H9 (cell line): Measurements from ENCODE around the gene COL18A1. TPM values are rescaled to one million over a fixed set of nuclear protein-coding genes. Genes with fewer than 3 reads are reported as not detected.

ENCODE experiments used
- DNase-seq: peaks from one replicate; pipeline ENCODE4 v3.0.0-alpha.2; 2017
- H2AFZ ChIP-seq: one replicate; pipeline ENCODE4 v1.6.1; 2013; ENCODE audit warnings: mild to moderate bottlenecking, low read length, control low read depth, moderate library complexity
- H2AK5ac ChIP-seq: 2 replicates; pipeline ENCODE4 v1.6.1; 2013; ENCODE audit warnings: low read length, control low read depth, mixed read lengths; ENCODE audit not compliant: insufficient read length
- H2BK120ac ChIP-seq: one replicate; pipeline ENCODE4 v1.6.1; 2013; ENCODE audit warnings: low read depth, mild to moderate bottlenecking, low read length, control low read depth, inconsistent platforms; ENCODE audit not compliant: poor library complexity, severe bottlenecking
- H2BK12ac ChIP-seq: 2 replicates; pipeline ENCODE4 v1.6.1; 2013; ENCODE audit warnings: low read length, control low read depth, mixed read lengths, low read depth; ENCODE audit not compliant: insufficient read length
- H2BK15ac ChIP-seq: 2 replicates; pipeline ENCODE4 v1.6.1; 2013; ENCODE audit warnings: low read depth, low read length, control low read depth
- H2BK20ac ChIP-seq: one replicate; pipeline ENCODE4 v1.6.1; 2013; ENCODE audit warnings: low read depth, mild to moderate bottlenecking, low read length, control low read depth, inconsistent platforms; ENCODE audit not compliant: poor library complexity, severe bottlenecking
- H2BK5ac ChIP-seq: 2 replicates; pipeline ENCODE4 v1.6.1; 2013; ENCODE audit warnings: low read length, control low read depth, mixed read lengths; ENCODE audit not compliant: insufficient read length
- H3K14ac ChIP-seq: 2 replicates; pipeline ENCODE4 v1.6.1; 2013; ENCODE audit warnings: low read length, control low read depth; ENCODE audit not compliant: insufficient read depth
- H3K18ac ChIP-seq: 2 replicates; pipeline ENCODE4 v1.6.1; 2013; ENCODE audit warnings: low read depth, mild to moderate bottlenecking, mixed read lengths, low read length, control low read depth; ENCODE audit not compliant: insufficient read length
- H3K23ac ChIP-seq: 2 replicates; pipeline ENCODE4 v1.6.1; 2013; ENCODE audit warnings: low read length, control low read depth, mixed read lengths, low read depth; ENCODE audit not compliant: insufficient read length
- H3K23me2 ChIP-seq: 2 replicates; pipeline ENCODE4 v1.6.1; 2013; ENCODE audit warnings: low read depth, mild to moderate bottlenecking, mixed read lengths, low read length, control low read depth; ENCODE audit not compliant: insufficient read length, poor library complexity, severe bottlenecking
- H3K27ac ChIP-seq: 2 replicates; pipeline ENCODE4 v1.5.1; 2013; ENCODE audit warnings: low read length, control low read depth, mixed read lengths, low read depth; ENCODE audit not compliant: insufficient read length
- H3K27me3 ChIP-seq: 2 replicates; pipeline ENCODE4 v1.6.1; 2013; ENCODE audit warnings: low read length, control low read depth, inconsistent platforms; ENCODE audit not compliant: insufficient read depth
- H3K4ac ChIP-seq: 2 replicates; pipeline ENCODE4 v1.6.1; 2013; ENCODE audit warnings: low read depth, mild to moderate bottlenecking, control low read depth, inconsistent platforms, low read length, moderate library complexity
- H3K4me1 ChIP-seq: 2 replicates; pipeline ENCODE4 v1.6.1; 2013; ENCODE audit warnings: low read length, control low read depth, inconsistent platforms; ENCODE audit not compliant: insufficient read depth
- H3K4me2 ChIP-seq: 2 replicates; pipeline ENCODE4 v1.6.1; 2013; ENCODE audit warnings: low read length, control low read depth, mixed read lengths; ENCODE audit not compliant: insufficient read length, insufficient read depth
- H3K56ac ChIP-seq: 2 replicates; pipeline ENCODE4 v1.6.1; 2013; ENCODE audit warnings: low read depth, mild to moderate bottlenecking, mixed read lengths, low read length, control low read depth; ENCODE audit not compliant: insufficient read length
- H3K79me1 ChIP-seq: 2 replicates; pipeline ENCODE4 v1.6.1; 2013; ENCODE audit warnings: low read depth, mild to moderate bottlenecking, moderate library complexity, low read length, control low read depth, inconsistent platforms; ENCODE audit not compliant: insufficient read depth, poor library complexity, severe bottlenecking
- H3K79me2 ChIP-seq: 2 replicates; pipeline ENCODE4 v1.6.1; 2013; ENCODE audit warnings: low read length, control low read depth, inconsistent platforms; ENCODE audit not compliant: insufficient read depth
- H3K9ac ChIP-seq: 2 replicates; pipeline ENCODE4 v1.6.1; 2013; ENCODE audit warnings: low read length, control low read depth, mixed read lengths; ENCODE audit not compliant: insufficient read length; ENCODE audit errors: extremely low read depth
- H3K9me3 ChIP-seq: one replicate; pipeline ENCODE4 v1.6.1; 2013; ENCODE audit warnings: low read depth, low read length, inconsistent platforms; ENCODE audit not compliant: control insufficient read depth
- H3T11ph ChIP-seq: one replicate; pipeline ENCODE4 v1.6.1; 2013; ENCODE audit warnings: mild to moderate bottlenecking, low read length, control low read depth, inconsistent platforms
- H4K20me1 ChIP-seq: one replicate; pipeline ENCODE4 v1.6.1; 2013; ENCODE audit not compliant: control insufficient read depth, insufficient read length, insufficient read depth
- H4K5ac ChIP-seq: 2 replicates; pipeline ENCODE4 v1.6.1; 2013; ENCODE audit warnings: low read depth, mild to moderate bottlenecking, mixed read lengths, low read length, control low read depth; ENCODE audit not compliant: insufficient read length
- H4K8ac ChIP-seq: replicated peaks from 2 replicates; pipeline ENCODE4 v1.6.1; 2013; ENCODE audit warnings: low read length, control low read depth, mixed read lengths, low read depth; ENCODE audit not compliant: insufficient read length
- H4K91ac ChIP-seq: 2 replicates; pipeline ENCODE4 v1.6.1; 2013; ENCODE audit warnings: low read depth, mild to moderate bottlenecking, moderate library complexity, mixed read lengths, low read length, control low read depth; ENCODE audit not compliant: insufficient read length
- H3K27ac Mint-ChIP-seq, 3 experiments: 2 replicates in 2 of 3; 3 replicates in 1 of 3; pipeline ENCODE4 v1.8.0; 2020 to 2021; ENCODE audit warnings: mixed read lengths in 3 of 3, mild to moderate bottlenecking in 1 of 3, moderate library complexity in 1 of 3
- H3K27me3 Mint-ChIP-seq: 2 replicates; pipeline ENCODE4 v1.8.0; 2021; ENCODE audit warnings: low read depth, mild to moderate bottlenecking, moderate library complexity, mixed read lengths
- H3K36me3 Mint-ChIP-seq, 3 experiments: 2 replicates in 2 of 3; 3 replicates in 1 of 3; pipeline ENCODE4 v1.8.0; 2020 to 2021; ENCODE audit warnings: low read depth in 3 of 3, mixed read lengths in 3 of 3; ENCODE audit not compliant: insufficient read depth in 1 of 3
- H3K4me1 Mint-ChIP-seq, 2 experiments: 2 replicates each; pipeline ENCODE4 v1.8.0; 2020; ENCODE audit warnings: mixed read lengths in 2 of 2
- H3K4me3 Mint-ChIP-seq, 2 experiments: 2 replicates in 1 of 2; 3 replicates in 1 of 2; pipeline ENCODE4 v1.8.0; 2020 to 2021; ENCODE audit warnings: mild to moderate bottlenecking in 2 of 2, mixed read lengths in 2 of 2, moderate library complexity in 1 of 2
- H3K9me3 Mint-ChIP-seq, 2 experiments: 2 replicates in 1 of 2; 3 replicates in 1 of 2; pipeline ENCODE4 v1.8.0; 2020; ENCODE audit warnings: mild to moderate bottlenecking in 2 of 2, mixed read lengths in 2 of 2, moderate library complexity in 1 of 2
- WGBS: extraction: QIAGEN DNeasy Blood & Tissue Kit; methylation state at CpG from one replicate; pipeline ENCODE4 v1.1.7; 2013; ENCODE audit warnings: missing lambda C conversion rate, low lambda C conversion rate, mixed read lengths; ENCODE audit not compliant: insufficient read length; ENCODE audit errors: extremely low coverage; 5-methylcytosine and 5-hydroxymethylcytosine counted together
- total RNA-seq: library from RNA; stranded (reverse); gene quantifications from 2 replicates; pipeline ENCODE4 v1.2.1, GENCODE V29; 2021
- TF ChIP-seq, protein P1 (sequence below): fragments of 200-600 bp; sonication (generic); conservative IDR thresholded peaks from 3 replicates; pipeline ENCODE4 v1.8.0; 2021; ENCODE audit warnings: antibody characterized with exemption, mild to moderate bottlenecking

The COL18A1 gene
- total RNA-seq, 1 experiment from 2014 or later, result 232 TPM

GRCh38 chr21:45432575-45433255, 27.8 kb downstream of the COL18A1 start:
- Histone ChIP-seq H3K56ac (no peak overlapping the region), H4K8ac (no peak overlapping the region), H4K20me1 (no peaks in the 10 kb centered on the region), H3K79me2 (peaks cover 43% of the 10 kb centered on the region; the same call in 1 of the 2 replicates), H3K79me1 (no peaks in the 10 kb centered on the region), H2BK20ac (no peak overlapping the region), H3K27ac (no peak overlapping the region), H3K18ac (no peak overlapping the region), H4K91ac (no peak overlapping the region), H3K9me3 (no peaks in the 10 kb centered on the region), H2AK5ac (no peak overlapping the region), H2BK5ac (no peak overlapping the region), H3K9ac (no peak overlapping the region), H2AFZ (no peak overlapping the region), H3K4ac (no peak overlapping the region), H3T11ph (no peak overlapping the region), H4K5ac (no peak overlapping the region), H3K4me1 (no peaks in the 10 kb centered on the region; the same call in 1 of the 2 replicates), H3K27me3 (no peaks in the 10 kb centered on the region), H3K4me2 (no peak overlapping the region), H2BK15ac (no peak overlapping the region), H2BK12ac (no peak overlapping the region), H3K14ac (no peak overlapping the region), H2BK120ac (no peak overlapping the region), H3K23me2 (no peaks in the 10 kb centered on the region), H3K23ac (no peak overlapping the region)
- Mint-ChIP-seq H3K4me3 (no peak overlapping the region), H3K36me3 (peaks cover 2 to 21% (median 16%) of the 10 kb centered on the region in 3 experiments; a peak in 6 of 7 replicates), H3K4me1 (peaks cover 57 to 66% of the 10 kb centered on the region in 2 experiments), H3K27ac (peak overlapping the region; percentile 27 to 64 (median 39); a peak in 4 of 7 replicates), H3K9me3 (no peaks in the 10 kb centered on the region), H3K27me3 (no peaks in the 10 kb centered on the region; the same call in 1 of the 2 replicates)
- WGBS, result no CpG with 5 or more reads among the region's 16 CpGs
- TF ChIP-seq, protein P1, sequence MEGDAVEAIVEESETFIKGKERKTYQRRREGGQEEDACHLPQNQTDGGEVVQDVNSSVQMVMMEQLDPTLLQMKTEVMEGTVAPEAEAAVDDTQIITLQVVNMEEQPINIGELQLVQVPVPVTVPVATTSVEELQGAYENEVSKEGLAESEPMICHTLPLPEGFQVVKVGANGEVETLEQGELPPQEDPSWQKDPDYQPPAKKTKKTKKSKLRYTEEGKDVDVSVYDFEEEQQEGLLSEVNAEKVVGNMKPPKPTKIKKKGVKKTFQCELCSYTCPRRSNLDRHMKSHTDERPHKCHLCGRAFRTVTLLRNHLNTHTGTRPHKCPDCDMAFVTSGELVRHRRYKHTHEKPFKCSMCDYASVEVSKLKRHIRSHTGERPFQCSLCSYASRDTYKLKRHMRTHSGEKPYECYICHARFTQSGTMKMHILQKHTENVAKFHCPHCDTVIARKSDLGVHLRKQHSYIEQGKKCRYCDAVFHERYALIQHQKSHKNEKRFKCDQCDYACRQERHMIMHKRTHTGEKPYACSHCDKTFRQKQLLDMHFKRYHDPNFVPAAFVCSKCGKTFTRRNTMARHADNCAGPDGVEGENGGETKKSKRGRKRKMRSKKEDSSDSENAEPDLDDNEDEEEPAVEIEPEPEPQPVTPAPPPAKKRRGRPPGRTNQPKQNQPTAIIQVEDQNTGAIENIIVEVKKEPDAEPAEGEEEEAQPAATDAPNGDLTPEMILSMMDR, result no peak
- DNase-seq, result no peak
